Activated T-cell treated with anti-CD3 and anti-CD28 coated beads, Interleukin-2, amount 50 U/mL, for 72 hours (primary cell): ENCODE results near the gene B3GNT7. TPM values are rescaled to one million over a fixed set of nuclear protein-coding genes. Genes with fewer than 3 reads are reported as not detected.

Experiments used
- total RNA-seq, 2 donors: library from RNA; stranded (reverse); gene quantifications; one replicate each; pipeline ENCODE4 v1.2.3, GENCODE V29; 2022

Gene B3GNT7
- total RNA-seq, 2 donors from 2014 or later: 0.34 to 0.76 TPM

Other genes starting within 250 kb of the B3GNT7 start
- 1 to 10 TPM; 1.4 to 2.1 TPM for gene ARMC9, start 197.1 kb upstream of the B3GNT7 start, total RNA-seq
- gene NCL, start 68.8 kb downstream of the B3GNT7 start, total RNA-seq: 100 to 1,000 TPM; 501 to 656 TPM
- gene NMUR1, start 134.7 kb downstream of the B3GNT7 start, total RNA-seq: under 1 TPM in 1 of 2 donors, not detected in 1; 0.21 TPM
- not detected for gene TEX44, start 197.2 kb downstream of the B3GNT7 start, total RNA-seq